Caki2 (cell line): Measurements from ENCODE around the gene HIF1A. TPM values are rescaled to one million over a fixed set of nuclear protein-coding genes. Genes with fewer than 3 reads are reported as not detected.

Experiments
- DNase-seq: peaks from one replicate; pipeline ENCODE4 v3.0.0-alpha.2; 2015; ENCODE audit warnings: low read depth
- in situ Hi-C: cut with HindIII; loops from 2 replicates; pipeline ENCODE4 v1.10.0; 2016; ENCODE audit warnings: low sequenced_read_pairs, low pct_unique_long_range_greater_than_20kb, mixed read lengths
- total RNA-seq: library from RNA; depleted of rRNA; stranded (reverse); fragments of >200 nt; shearing (Covaris generic); gene quantifications from 2 replicates; pipeline ENCODE4 v1.2.3, GENCODE V29; 2014; ENCODE audit warnings: low replicate concordance

Gene HIF1A
- total RNA-seq, 1 experiment from 2014 or later, result 76.9 TPM

DNA sequence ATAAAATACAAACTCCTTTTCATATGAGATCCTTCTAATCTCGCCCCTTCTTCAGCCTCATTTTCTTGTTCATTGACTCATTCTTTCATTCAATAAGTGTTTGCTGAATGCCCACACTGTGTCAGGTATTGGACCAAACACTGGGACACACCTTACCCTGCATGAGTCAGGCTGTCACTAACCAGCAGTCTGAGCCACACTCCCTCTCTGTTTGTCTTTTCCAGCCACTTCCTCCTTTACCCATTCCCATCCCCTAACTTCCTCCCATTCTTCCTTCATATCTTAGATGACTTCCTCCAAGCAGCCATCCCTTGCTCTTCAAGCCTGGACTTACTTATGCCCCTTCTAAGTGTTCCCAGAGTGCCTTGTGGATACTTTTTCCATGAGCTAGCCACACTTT lies 27.0 kb upstream of the HIF1A start:
- no peak for DNase-seq
- in situ Hi-C loops, result no loop called here

DNA sequence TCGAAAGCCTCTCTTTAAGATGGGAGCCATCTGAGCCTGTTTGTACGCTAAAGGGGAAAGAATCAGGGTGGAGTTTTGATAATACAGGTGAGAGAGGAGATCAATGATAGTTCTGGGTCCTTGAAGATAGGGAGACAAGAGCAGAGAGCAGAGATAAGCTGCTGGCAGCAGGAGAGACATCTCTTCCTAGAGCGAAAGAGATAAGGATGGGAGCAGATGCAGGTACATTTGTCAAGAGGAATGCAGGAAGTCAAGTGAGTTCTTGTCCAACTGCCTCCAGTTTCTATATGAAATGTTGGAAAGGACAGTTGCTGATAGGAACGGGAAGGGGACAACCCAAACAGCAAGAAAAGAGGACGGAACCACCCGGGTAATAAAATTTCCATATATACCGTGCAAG lies 24.7 kb upstream of the HIF1A start:
- in situ Hi-C loops, result no loop called here

DNA sequence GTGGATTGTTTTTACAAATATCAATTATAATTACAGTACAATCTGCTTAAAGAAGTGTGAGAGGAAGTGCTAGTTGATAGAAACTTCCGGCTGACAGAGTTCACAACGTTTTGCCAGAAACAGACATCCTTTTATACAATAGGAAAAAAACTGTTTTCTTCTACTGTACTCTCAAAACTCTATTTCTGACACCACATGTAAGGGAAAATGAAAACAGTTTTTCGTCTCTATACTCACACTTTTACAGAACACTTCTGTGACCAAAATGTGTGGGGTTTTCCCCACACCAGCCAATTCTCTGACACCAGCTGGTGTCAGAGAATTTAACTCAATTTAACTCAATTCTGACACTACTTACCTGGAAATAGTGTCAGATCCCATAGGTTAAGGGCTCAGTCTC lies 24.2 kb upstream of the HIF1A start:
- DNase-seq, result no peak
- in situ Hi-C loops, result no loop called here

More for the DNA sequence above, 24.7 kb upstream of the HIF1A start:
- no peak for DNase-seq

DNA sequence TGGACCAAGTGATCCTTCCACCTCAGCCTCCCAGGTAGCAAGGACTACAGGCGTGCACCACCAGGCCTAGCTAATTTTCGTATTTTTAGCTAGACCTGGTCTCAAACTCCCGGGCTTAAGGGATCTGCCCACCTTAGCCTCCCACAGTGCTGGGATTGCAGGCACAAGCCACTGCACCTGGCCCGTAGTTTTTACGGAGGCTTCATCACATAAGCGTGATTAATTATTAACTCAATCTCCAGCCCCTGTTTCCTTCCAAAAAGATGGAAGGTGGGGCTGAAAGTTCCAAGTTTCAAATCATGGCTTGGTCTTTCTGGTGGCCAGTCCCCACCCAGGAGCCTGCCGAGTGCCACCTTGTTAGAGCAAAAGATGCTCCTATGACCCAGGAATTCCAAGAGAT lies 22.5 kb upstream of the HIF1A start:
- DNase-seq, result no peak
- in situ Hi-C loops, result no loop called here

DNA sequence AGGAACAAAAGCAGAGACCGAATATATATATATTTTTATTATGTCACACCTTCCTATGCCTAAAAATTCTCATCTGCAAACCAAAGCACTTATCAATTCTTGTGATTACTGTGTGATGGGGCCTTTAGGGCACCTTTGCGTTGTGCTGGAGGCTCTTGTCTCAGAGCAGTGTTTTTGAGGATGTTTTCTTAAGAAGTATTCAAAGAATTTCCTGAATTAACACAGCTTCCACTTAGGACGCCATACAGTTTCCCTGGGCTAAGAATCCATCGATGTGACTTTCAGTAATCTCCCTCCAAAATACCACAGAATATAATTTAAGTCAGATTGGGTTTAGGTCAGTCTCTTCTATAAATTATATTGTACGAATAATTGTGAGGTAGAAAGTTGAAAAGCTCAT lies 22.0 kb upstream of the HIF1A start:
- no peak for DNase-seq
- in situ Hi-C loops, result no loop called here

DNA sequence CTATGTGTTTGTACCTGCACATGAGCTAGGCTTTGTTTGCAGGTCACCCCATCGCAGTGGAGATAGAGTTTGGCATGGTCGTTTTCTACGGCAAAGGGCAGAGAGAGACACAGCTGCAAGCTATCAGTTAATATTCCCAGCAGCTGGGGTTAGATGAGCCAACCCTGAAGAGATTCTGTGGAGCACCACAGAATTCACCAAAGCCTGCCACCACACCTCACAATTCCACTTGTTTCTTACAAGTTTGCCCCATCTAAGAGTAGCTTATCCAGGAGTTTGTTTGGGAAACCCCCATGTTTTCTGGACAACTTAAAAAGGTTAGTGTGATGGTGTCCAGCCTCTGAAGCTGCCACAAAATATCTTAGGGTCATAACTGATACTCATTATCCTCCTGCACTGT lies 20.0 kb upstream of the HIF1A start:
- no peak for DNase-seq
- in situ Hi-C loops, result no loop called here

DNA sequence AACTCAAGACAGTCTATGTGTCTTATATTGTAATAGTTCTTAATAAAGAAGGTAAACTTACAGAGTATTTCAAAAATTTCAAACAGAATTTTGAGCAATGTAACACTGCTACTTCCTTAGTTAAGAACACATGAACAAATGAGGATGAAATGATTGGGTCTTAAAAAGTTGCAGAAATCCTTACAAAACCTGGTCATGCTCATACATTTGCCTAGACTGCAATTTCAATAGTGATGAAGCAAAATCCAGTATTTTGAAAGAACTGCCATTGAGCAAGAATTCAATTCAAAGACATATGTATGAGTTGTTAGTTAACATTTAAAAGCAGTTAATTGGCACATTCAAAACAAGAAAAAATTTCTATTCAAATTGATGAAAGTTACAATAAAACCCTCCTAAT lies 17.8 kb upstream of the HIF1A start:
- DNase-seq, result no peak
- in situ Hi-C loops, result no loop called here

DNA sequence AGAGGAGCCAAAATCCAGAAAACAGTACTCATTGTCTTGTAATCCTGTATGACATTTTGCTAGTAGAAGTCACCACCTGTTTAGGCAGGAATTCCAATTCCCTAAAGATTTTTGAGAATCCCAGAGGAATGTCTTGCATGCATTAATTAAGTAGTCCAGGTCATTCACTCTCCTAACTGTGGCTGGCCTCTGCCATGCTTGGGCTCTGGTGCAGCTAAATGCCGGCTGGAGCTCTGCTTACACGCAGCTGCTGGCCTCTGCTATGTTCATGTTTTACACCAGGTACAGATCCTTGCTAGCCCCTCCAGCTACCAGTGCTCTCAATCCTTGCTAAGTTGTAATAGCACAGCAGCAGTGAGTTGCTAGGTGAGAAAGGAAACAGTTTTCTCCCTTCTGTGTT lies 16.3 kb upstream of the HIF1A start:
- in situ Hi-C loops, result no loop called here
- no peak for DNase-seq

DNA sequence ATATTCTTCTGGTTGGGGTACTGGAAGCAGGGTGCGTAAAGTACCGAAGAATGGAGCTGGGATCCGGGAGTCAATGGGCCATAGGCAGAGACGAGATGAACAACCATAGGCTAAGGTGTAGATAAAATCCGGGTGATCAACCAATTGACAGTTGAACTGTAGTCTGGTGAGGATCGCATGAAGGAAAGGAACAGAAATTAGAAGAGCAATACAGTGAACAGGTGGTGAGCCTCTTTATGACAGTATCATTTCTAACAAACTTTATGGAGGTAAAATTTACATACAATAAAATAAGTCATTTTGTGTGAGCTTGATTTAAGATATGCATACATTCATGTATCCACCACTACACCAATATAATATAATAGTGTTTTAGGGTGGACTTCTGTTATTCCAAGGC lies 13.9 kb upstream of the HIF1A start:
- DNase-seq, result no peak
- in situ Hi-C loops, result no loop called here

DNA sequence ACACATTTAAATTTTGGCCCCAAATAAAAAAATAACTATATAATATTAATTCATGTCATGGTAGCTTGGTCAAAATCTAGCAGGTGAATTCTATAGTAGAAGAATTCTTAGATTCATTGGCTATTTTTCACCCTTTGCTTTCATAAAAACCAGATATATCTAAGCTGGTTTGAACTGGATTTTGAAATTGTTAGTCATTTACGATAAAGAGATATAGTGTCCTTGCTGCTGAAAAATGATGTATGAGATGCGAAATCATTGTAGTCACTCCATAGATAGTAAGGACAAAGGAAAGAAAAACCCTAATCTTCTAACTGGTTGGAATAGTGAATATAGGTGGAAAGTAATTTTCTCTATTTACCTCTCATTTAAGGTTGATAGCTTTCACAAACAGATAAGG lies 12.2 kb upstream of the HIF1A start:
- DNase-seq, result no peak
- in situ Hi-C loops, result no loop called here

DNA sequence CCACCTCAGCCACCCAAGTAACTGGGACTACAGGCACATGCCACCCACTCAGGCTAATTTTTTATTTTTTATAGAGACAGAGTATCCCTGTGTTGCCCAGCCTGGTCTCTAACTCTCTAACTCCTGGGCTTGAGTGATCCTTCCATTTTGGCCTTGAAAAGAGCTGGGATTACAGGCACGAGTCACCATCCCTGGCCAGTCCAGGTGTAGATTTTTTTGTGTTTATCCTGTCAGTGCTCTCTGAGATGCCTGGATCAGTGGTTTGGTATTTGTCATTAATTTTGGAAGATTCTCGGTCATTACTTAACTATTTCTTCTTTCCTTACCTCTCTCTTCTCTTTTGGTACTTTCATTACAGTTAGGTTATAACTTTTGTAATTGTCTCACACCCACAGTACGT lies 5.3 kb upstream of the HIF1A start:
- DNase-seq, result no peak
- in situ Hi-C loops, result no loop called here

DNA sequence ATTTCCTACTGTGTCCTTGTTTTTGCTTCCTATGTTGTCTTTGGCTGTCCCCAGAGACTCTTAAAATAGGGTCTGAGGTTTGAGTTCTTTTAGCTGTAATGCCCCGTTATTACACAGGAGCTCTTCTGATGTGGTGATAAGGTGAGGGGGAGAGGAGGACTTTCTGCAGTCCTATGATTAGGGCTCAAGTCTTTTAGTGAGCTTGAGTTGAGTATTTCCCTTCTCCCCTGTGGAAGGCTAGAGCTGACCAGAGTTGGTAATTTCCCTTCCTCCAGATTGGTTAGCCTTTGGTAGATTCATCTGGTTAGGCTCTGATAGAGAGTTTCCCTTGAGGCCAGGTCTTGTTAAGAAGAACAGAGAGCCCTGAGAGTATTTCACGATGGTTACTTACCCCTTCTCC lies 4.3 kb upstream of the HIF1A start:
- in situ Hi-C loops, result no loop called here
- no peak for DNase-seq

DNA sequence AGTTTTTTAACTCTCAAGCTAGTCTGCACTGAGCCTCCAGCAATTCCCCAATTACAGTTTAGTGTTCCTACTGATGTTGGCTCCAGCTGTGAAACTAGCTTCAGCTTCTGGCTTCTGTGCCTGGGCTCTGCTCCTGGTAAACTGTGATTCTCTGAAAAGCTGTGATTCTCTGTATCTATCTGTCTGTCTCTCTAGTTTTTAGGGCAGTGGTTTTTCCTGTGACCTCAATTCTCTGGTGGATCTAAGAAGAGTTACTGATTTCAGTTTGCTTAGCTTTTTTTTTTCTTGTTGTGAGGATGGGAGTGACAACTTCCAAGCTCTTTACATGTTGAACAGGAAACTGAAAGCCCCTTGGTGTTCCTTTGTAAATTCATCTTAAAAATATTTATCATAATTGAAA lies 3.8 kb upstream of the HIF1A start:
- in situ Hi-C loops, result no loop called here
- DNase-seq, result no peak

DNA sequence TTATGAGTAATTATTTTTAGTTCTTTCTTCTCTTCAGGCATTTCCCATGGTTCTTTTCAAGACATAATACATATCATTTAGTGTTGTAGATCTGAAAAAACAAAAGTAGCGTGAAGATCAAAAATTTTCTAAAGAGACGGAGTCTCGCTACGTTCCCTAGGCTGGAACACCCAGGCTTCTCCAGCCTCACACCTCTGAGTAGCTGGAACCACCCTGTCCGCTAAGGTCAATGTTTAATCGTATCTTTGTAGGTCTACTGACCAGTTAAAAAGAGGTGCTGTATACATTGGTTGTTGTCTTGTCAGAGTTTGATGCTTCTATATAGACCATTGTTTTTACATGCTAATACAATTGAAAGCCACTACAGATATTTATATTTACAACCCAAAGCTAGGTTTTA lies 1.3 kb upstream of the HIF1A start:
- no peak for DNase-seq
- in situ Hi-C loops, result no loop called here

DNA sequence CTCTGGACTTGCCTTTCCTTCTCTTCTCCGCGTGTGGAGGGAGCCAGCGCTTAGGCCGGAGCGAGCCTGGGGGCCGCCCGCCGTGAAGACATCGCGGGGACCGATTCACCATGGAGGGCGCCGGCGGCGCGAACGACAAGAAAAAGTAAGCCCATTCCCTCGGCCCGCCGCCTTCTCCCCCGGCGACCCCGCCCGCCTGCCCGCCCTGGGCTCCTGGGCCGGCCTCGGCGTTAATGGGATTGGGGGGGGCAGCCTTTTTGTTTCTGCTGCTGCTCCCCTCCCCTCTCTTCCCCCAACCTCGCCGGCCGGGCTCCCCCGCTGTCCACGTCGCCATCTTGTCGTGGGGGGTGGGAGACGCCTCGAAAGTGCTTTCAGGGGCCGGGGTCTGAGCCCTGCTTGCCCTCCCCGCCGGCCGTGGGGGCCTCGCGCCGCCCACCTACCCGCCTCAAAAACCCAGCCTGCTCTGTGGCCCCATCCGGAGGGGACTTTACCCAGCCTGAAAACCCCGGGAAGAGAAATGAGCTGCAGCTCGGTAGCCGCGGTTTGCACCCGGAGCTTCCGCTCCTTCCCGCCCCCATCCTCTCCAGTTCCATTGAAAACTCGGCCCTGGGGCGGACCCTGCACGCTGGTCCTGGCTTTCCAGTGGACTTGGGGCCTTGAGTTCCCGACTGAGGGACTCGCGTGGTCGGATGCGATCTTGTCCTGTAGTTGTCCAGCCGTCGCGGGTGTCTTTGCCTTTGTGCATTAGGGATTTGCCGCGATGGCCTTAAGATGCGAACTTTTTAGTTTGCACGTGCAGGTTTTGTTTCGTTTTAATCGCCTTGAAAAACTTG lies 598 bp downstream of the HIF1A start:
- peak; percentile 51 for DNase-seq

DNA sequence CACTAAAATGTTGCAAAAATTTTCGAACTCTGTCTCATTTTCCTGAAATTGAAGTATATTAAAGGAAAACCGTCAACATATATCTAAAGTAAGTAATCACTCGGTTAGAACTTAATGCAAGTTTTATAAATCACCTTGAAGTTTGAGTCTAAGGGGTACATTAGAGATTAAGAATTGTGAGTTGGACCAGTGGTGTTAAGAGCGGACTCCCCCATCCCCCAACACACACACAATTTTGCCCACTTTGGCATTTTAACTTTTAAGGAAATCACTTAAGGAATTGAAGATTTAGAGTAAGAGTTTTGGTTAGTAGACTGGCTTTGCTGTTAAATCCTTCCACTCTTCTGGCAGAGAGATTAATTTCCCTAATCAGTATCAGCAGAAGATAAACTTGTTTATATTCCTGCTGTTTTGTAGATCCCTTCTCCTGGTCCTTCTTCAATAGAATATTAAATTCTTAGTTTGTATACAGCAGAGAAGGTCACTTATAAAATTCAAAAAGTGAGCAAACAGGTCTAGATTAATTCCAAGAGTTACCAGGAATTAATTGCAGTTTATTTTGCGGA lies 1.5 kb downstream of the HIF1A start:
- in situ Hi-C loops, result no loop called here
- DNase-seq, result peak; percentile 14

More for the DNA sequence above, 598 bp downstream of the HIF1A start:
- in situ Hi-C loops, result no loop called here

DNA sequence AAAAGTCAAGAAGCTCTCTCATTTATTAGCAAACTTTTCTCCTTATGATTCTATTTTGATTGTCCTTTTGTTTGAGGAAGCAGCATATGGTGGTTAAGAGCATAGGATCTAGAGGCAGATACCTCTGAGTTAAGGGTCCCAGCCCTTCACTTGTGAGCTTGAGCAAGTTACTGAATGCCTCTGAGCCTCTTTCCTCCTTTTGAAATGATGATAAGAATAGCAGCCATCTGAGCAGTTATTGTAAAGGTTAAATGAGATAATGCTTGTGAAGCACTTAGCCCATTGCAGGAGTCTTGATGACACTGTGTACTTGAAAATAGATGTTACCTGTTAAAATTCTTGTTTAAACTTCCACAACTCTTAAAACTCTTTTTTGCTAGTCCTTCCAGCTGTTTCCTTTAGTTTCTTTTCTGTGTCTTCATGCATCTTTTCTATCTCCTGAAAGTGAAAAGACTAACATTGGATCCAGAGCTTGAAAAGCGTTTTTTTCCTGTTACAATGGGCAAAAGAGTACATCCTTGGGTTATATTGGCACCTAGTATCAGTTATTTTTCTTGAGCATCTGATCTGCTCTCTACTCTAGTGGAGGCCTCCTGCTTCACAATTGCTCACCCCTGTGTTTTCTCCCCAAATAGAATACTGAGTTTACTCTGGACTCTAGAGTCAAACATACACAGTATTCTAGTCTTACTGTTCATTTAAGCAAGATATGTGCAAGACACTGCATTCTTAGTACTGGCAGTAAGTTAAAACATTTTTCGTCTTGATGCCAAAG lies 3.1 kb downstream of the HIF1A start:
- peak; percentile 33 for DNase-seq
- in situ Hi-C loops, result no loop called here

DNA sequence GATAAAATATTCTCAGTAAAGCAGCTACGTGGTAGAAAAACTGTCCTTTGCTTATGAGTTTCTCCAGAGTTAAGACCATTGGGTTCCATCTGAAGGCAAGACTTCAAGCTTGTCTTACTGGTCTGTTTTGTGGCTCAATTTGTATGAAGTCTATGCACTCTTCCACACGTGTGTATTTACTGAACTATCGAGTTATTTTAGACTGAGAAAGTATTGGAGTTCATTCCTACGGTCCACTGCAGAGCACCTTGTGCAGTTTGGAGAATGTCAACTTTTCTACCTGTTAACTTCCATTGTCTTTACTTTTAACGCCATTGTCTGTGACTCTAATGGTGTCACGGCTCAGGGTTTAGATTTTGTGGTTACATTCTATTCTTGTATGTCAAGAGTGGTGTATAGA lies 3.7 kb downstream of the HIF1A start:
- DNase-seq, result peak; percentile 43
- in situ Hi-C loops, result no loop called here

DNA sequence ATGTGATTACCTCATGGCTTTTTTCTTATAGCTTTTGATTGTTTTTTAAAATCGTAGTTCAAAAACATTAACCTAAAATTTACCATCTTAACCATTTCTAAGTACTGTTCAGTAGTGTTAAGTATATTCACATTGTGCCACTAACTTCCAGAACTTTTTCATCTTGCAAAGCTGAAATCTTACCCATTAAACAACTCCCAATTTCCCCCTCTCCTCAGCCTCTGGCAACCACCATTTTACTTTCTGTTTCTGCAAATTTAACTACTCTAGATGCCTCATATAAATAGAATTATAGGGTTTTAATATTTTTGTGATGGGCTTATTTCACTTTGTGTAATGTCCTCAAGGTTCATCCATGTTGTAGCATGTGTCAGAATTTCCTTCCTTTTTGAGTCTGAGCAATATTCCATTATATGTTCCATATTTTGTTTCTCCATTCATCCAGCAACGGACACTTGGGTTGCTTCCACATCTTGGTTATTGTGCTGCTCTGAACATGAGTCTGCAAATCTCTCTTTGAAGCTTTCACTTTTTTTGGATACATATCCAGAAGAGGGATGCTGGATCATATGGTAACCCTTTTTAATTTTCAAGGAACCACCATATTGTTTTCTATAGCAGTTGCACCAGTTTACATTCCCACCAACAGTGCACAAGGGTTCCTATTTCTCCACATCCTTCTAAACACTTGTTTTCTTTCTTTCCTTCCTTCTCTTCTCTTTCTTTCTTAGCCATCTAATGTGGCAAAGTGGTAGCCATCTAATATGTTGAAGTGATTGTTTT lies 5.0 kb downstream of the HIF1A start:
- DNase-seq, result peak; percentile 28

More for the DNA sequence above, 5.0 kb downstream of the HIF1A start:
- in situ Hi-C loops, result no loop called here
